OCI-LY3 (cell line): ENCODE results near the gene GGCX.

Experiments
- EZH2phosphoT487 ChIP-seq: fragments of 200-600 bp; shearing (Covaris generic); IDR thresholded peaks from 2 replicates; pipeline ENCODE4 v1.6.1; 2018; ENCODE audit warnings: antibody characterized with exemption, mixed run types, low read depth
- TF ChIP-seq, protein P1 (sequence below): fragments of 200-600, 300-600 bp; sonication (generic); IDR thresholded peaks from 2 replicates; pipeline ENCODE4 v1.5.1; 2014; ENCODE audit warnings: antibody characterized with exemption, low read length, low read depth

- TF ChIP-seq, protein P1, sequence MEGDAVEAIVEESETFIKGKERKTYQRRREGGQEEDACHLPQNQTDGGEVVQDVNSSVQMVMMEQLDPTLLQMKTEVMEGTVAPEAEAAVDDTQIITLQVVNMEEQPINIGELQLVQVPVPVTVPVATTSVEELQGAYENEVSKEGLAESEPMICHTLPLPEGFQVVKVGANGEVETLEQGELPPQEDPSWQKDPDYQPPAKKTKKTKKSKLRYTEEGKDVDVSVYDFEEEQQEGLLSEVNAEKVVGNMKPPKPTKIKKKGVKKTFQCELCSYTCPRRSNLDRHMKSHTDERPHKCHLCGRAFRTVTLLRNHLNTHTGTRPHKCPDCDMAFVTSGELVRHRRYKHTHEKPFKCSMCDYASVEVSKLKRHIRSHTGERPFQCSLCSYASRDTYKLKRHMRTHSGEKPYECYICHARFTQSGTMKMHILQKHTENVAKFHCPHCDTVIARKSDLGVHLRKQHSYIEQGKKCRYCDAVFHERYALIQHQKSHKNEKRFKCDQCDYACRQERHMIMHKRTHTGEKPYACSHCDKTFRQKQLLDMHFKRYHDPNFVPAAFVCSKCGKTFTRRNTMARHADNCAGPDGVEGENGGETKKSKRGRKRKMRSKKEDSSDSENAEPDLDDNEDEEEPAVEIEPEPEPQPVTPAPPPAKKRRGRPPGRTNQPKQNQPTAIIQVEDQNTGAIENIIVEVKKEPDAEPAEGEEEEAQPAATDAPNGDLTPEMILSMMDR, result no peak
- TF ChIP-seq EZH2phosphoT487, result no peak
Measured at GRCh38 chr2:85607268-85608215, 46.2 kb upstream of the GGCX start.
